ENCODE data around the gene ZNF879.

ZNF879 gene

GRCh38 chr5:179023528-179024189, at the start of gene ZNF879:
ZNF879 (plus strand) TSS chr5:179023804; CDS start chr5:179025005, 1,201 bp downstream.
- peaks cover 25% of the 10 kb centered on the region for H3K36me3 ChIP-seq (ENCODE audit: insufficient read depth, low read length)
- H3K4me1 ChIP-seq (ENCODE audit: control insufficient read depth, insufficient read depth, low read length, unreplicated experiment), result peaks cover 6% of the 10 kb centered on the region
- H3K79me2 ChIP-seq (ENCODE audit: control insufficient read depth, insufficient read depth, low read length, unreplicated experiment), result no peaks in the 10 kb centered on the region
- peak within 1 kb of the TSS; percentile 97 for H2AFZ ChIP-seq (ENCODE audit: low read length, unreplicated experiment)
- peak within 1 kb of the TSS; percentile 10; the same call in 1 of the 2 replicates for H3K27ac ChIP-seq (ENCODE audit: low read depth, low read length)
- peak within 1 kb of the TSS; percentile 91 for H3K4me3 ChIP-seq (ENCODE audit: low read depth, low read length)
- H3K27me3 ChIP-seq (ENCODE audit: insufficient read depth, low read length), result no peaks in the 10 kb centered on the region

GRCh38 chr5:178981381-178981780, 42.2 kb upstream of the ZNF879 start:
- Histone ChIP-seq H3K27me3 (ENCODE audit: insufficient read depth, low read length) (no peaks in the 10 kb centered on the region), H3K4me1 (ENCODE audit: control insufficient read depth, insufficient read depth, low read length, unreplicated experiment) (no peaks in the 10 kb centered on the region), H3K27ac (ENCODE audit: low read depth, low read length) (no peak overlapping the region), H3K79me2 (ENCODE audit: control insufficient read depth, insufficient read depth, low read length, unreplicated experiment) (no peaks in the 10 kb centered on the region), H3K4me3 (ENCODE audit: low read depth, low read length) (no peak overlapping the region), H3K36me3 (ENCODE audit: insufficient read depth, low read length) (peaks cover 8% of the 10 kb centered on the region), H2AFZ (ENCODE audit: low read length, unreplicated experiment) (no peak overlapping the region)

- Histone ChIP-seq H3K4me3 (ENCODE audit: low read depth, low read length) (no peak overlapping the region), H3K4me1 (ENCODE audit: control insufficient read depth, insufficient read depth, low read length, unreplicated experiment) (no peaks in the 10 kb centered on the region), H3K27ac (ENCODE audit: low read depth, low read length) (no peak overlapping the region), H3K36me3 (ENCODE audit: insufficient read depth, low read length) (peaks cover 6% of the 10 kb centered on the region), H2AFZ (ENCODE audit: low read length, unreplicated experiment) (no peak overlapping the region), H3K27me3 (ENCODE audit: insufficient read depth, low read length) (no peaks in the 10 kb centered on the region), H3K79me2 (ENCODE audit: control insufficient read depth, insufficient read depth, low read length, unreplicated experiment) (no peaks in the 10 kb centered on the region)
Observed at GRCh38 chr5:178982941-178983340, 40.7 kb upstream of the ZNF879 start.

GRCh38 chr5:178983728-178984127, 39.9 kb upstream of the ZNF879 start:
- no peak overlapping the region for H3K27ac ChIP-seq (ENCODE audit: low read depth, low read length)
- H3K4me1 ChIP-seq (ENCODE audit: control insufficient read depth, insufficient read depth, low read length, unreplicated experiment), result no peaks in the 10 kb centered on the region
- no peak overlapping the region for H2AFZ ChIP-seq (ENCODE audit: low read length, unreplicated experiment)
- no peak overlapping the region for H3K4me3 ChIP-seq (ENCODE audit: low read depth, low read length)
- H3K36me3 ChIP-seq (ENCODE audit: insufficient read depth, low read length), result no peaks in the 10 kb centered on the region; the same call in 1 of the 2 replicates
- H3K27me3 ChIP-seq (ENCODE audit: insufficient read depth, low read length), result no peaks in the 10 kb centered on the region
- no peaks in the 10 kb centered on the region for H3K79me2 ChIP-seq (ENCODE audit: control insufficient read depth, insufficient read depth, low read length, unreplicated experiment)

GRCh38 chr5:178984145-178985072, 39.2 kb upstream of the ZNF879 start:
- H2AFZ ChIP-seq (ENCODE audit: low read length, unreplicated experiment), result no peak overlapping the region

GRCh38 chr5:178986326-178986960, 37.2 kb upstream of the ZNF879 start:
- H3K4me3 ChIP-seq (ENCODE audit: low read depth, low read length), result no peak overlapping the region
- no peak overlapping the region for H2AFZ ChIP-seq (ENCODE audit: low read length, unreplicated experiment)
- H3K79me2 ChIP-seq (ENCODE audit: control insufficient read depth, insufficient read depth, low read length, unreplicated experiment), result no peaks in the 10 kb centered on the region
- H3K27me3 ChIP-seq (ENCODE audit: insufficient read depth, low read length), result no peaks in the 10 kb centered on the region
- no peak overlapping the region for H3K27ac ChIP-seq (ENCODE audit: low read depth, low read length)
- H3K4me1 ChIP-seq (ENCODE audit: control insufficient read depth, insufficient read depth, low read length, unreplicated experiment), result no peaks in the 10 kb centered on the region
- no peaks in the 10 kb centered on the region for H3K36me3 ChIP-seq (ENCODE audit: insufficient read depth, low read length)

More at GRCh38 chr5:178984145-178985072, 39.2 kb upstream of the ZNF879 start:
- Histone ChIP-seq H3K4me3 (ENCODE audit: low read depth, low read length) (no peak overlapping the region), H3K27me3 (ENCODE audit: insufficient read depth, low read length) (no peaks in the 10 kb centered on the region), H3K36me3 (ENCODE audit: insufficient read depth, low read length) (no peaks in the 10 kb centered on the region), H3K27ac (ENCODE audit: low read depth, low read length) (no peak overlapping the region), H3K4me1 (ENCODE audit: control insufficient read depth, insufficient read depth, low read length, unreplicated experiment) (no peaks in the 10 kb centered on the region), H3K79me2 (ENCODE audit: control insufficient read depth, insufficient read depth, low read length, unreplicated experiment) (no peaks in the 10 kb centered on the region)

GRCh38 chr5:178988436-178989220, 35.0 kb upstream of the ZNF879 start:
- no peaks in the 10 kb centered on the region for H3K4me1 ChIP-seq (ENCODE audit: control insufficient read depth, insufficient read depth, low read length, unreplicated experiment)
- H3K79me2 ChIP-seq (ENCODE audit: control insufficient read depth, insufficient read depth, low read length, unreplicated experiment), result no peaks in the 10 kb centered on the region
- no peaks in the 10 kb centered on the region for H3K36me3 ChIP-seq (ENCODE audit: insufficient read depth, low read length)
- H2AFZ ChIP-seq (ENCODE audit: low read length, unreplicated experiment), result no peak overlapping the region
- no peak overlapping the region for H3K27ac ChIP-seq (ENCODE audit: low read depth, low read length)
- peaks cover 17% of the 10 kb centered on the region for H3K27me3 ChIP-seq (ENCODE audit: insufficient read depth, low read length)
- no peak overlapping the region for H3K4me3 ChIP-seq (ENCODE audit: low read depth, low read length)

GRCh38 chr5:178989311-178989710, 34.3 kb upstream of the ZNF879 start:
- H3K36me3 ChIP-seq (ENCODE audit: insufficient read depth, low read length), result no peaks in the 10 kb centered on the region
- H2AFZ ChIP-seq (ENCODE audit: low read length, unreplicated experiment), result no peak overlapping the region
- no peaks in the 10 kb centered on the region for H3K79me2 ChIP-seq (ENCODE audit: control insufficient read depth, insufficient read depth, low read length, unreplicated experiment)
- H3K27ac ChIP-seq (ENCODE audit: low read depth, low read length), result no peak overlapping the region
- peaks cover 23% of the 10 kb centered on the region for H3K27me3 ChIP-seq (ENCODE audit: insufficient read depth, low read length)
- H3K4me1 ChIP-seq (ENCODE audit: control insufficient read depth, insufficient read depth, low read length, unreplicated experiment), result no peaks in the 10 kb centered on the region
- H3K4me3 ChIP-seq (ENCODE audit: low read depth, low read length), result no peak overlapping the region

- H3K27ac ChIP-seq (ENCODE audit: low read depth, low read length), result no peak overlapping the region
- H3K79me2 ChIP-seq (ENCODE audit: control insufficient read depth, insufficient read depth, low read length, unreplicated experiment), result no peaks in the 10 kb centered on the region
- H3K4me1 ChIP-seq (ENCODE audit: control insufficient read depth, insufficient read depth, low read length, unreplicated experiment), result no peaks in the 10 kb centered on the region
- peaks cover 33% of the 10 kb centered on the region for H3K27me3 ChIP-seq (ENCODE audit: insufficient read depth, low read length)
- H2AFZ ChIP-seq (ENCODE audit: low read length, unreplicated experiment), result no peak overlapping the region
- H3K4me3 ChIP-seq (ENCODE audit: low read depth, low read length), result no peak overlapping the region
- no peaks in the 10 kb centered on the region for H3K36me3 ChIP-seq (ENCODE audit: insufficient read depth, low read length)
Observed at GRCh38 chr5:178990491-178990890, 33.1 kb upstream of the ZNF879 start.
